Peyer's patch (tissue), 4 donors: ENCODE data around the gene GJD2. TPM values are rescaled to one million over a fixed set of nuclear protein-coding genes. Genes with fewer than 3 reads are reported as not detected.

Experiments used
- DNase-seq, 3 donors: peaks; one replicate each; pipeline ENCODE4 v3.0.0-alpha.2; 2017 to 2019
- H3K27ac ChIP-seq, 4 donors: fragments of 200-600 bp; sonication (generic); one replicate each; pipeline ENCODE4 v1.5.1; 2016 to 2019
- H3K27me3 ChIP-seq, 2 donors: fragments of 200-600 bp; sonication (generic); one replicate each; pipeline ENCODE4 v1.5.1; 2019
- H3K36me3 ChIP-seq, 3 donors: fragments of 200-600 bp; sonication (generic); one replicate each; pipeline ENCODE4 v1.5.1; 2016 to 2019
- H3K4me1 ChIP-seq, 4 donors: fragments of 200-600 bp; sonication (generic); one replicate each; pipeline ENCODE4 v1.5.1; 2016 to 2019
- H3K4me3 ChIP-seq, 4 donors: fragments of 200-600 bp; sonication (generic); 1 replicate in 3 of 4; 2 replicates in 1 of 4; pipeline ENCODE4 v1.5.1; 2016 to 2019; ENCODE audit warnings: mild to moderate bottlenecking in 1 of 4
- H3K9me3 ChIP-seq, 4 donors: fragments of 200-600 bp; sonication (generic); one replicate each; pipeline ENCODE4 v1.5.1; 2016 to 2019; ENCODE audit warnings: mild to moderate bottlenecking in 1 of 4
- POLR2A ChIP-seq, 2 donors: fragments of 450-650 bp; IDR thresholded peaks; one replicate each; pipeline ENCODE4 v1.5.1; 2017; ENCODE audit warnings: antibody characterized with exemption in 2 of 2, mild to moderate bottlenecking in 2 of 2, moderate library complexity in 2 of 2
- total RNA-seq, 4 donors: library from RNA; depleted of rRNA; stranded (reverse); fragments of >200 nt; gene quantifications; one replicate each; pipeline ENCODE4 v1.1.0, GENCODE V29; 2016
- TF ChIP-seq, protein P1 (sequence below), 6 experiments: fragments of 450-650 bp in 4 of 6; fragments of 200-600 bp in 2 of 6; sonication (generic) in 1 of 6; IDR thresholded peaks; one replicate each; pipeline ENCODE4 v1.5.1; 2017 to 2019; ENCODE audit warnings: antibody characterized with exemption in 6 of 6, mild to moderate bottlenecking in 3 of 6, moderate library complexity in 1 of 6

The GJD2 gene
- total RNA-seq, 4 donors from 2014 or later: not detected

- Histone ChIP-seq H3K27me3 (peaks cover 0 to 17% of the 10 kb centered on the region in 2 donors), H3K9me3 (no peaks in the 10 kb centered on the region), H3K4me1 (peaks cover 0 to 9% (median 0%) of the 10 kb centered on the region in 4 donors), H3K27ac (no peak overlapping the region), H3K36me3 (no peaks in the 10 kb centered on the region), H3K4me3 (no peak overlapping the region)
- no peak for TF ChIP-seq POLR2A (IDR thresholded peaks at IDR 0.05)
- TF ChIP-seq, protein P1, sequence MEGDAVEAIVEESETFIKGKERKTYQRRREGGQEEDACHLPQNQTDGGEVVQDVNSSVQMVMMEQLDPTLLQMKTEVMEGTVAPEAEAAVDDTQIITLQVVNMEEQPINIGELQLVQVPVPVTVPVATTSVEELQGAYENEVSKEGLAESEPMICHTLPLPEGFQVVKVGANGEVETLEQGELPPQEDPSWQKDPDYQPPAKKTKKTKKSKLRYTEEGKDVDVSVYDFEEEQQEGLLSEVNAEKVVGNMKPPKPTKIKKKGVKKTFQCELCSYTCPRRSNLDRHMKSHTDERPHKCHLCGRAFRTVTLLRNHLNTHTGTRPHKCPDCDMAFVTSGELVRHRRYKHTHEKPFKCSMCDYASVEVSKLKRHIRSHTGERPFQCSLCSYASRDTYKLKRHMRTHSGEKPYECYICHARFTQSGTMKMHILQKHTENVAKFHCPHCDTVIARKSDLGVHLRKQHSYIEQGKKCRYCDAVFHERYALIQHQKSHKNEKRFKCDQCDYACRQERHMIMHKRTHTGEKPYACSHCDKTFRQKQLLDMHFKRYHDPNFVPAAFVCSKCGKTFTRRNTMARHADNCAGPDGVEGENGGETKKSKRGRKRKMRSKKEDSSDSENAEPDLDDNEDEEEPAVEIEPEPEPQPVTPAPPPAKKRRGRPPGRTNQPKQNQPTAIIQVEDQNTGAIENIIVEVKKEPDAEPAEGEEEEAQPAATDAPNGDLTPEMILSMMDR (IDR thresholded peaks at IDR 0.05): no peak
- DNase-seq: no peak
These were observed 4.5 kb upstream of the GJD2 start for GRCh38 chr15:34759347-34759746.

- Histone ChIP-seq H3K27me3 (peaks cover 0 to 21% of the 10 kb centered on the region in 2 donors), H3K36me3 (no peaks in the 10 kb centered on the region), H3K27ac (no peak overlapping the region), H3K9me3 (no peaks in the 10 kb centered on the region), H3K4me3 (no peak overlapping the region), H3K4me1 (peaks cover 0 to 9% (median 0%) of the 10 kb centered on the region in 4 donors)
- TF ChIP-seq, protein P1 (IDR thresholded peaks at IDR 0.05): no peak
- TF ChIP-seq POLR2A (IDR thresholded peaks at IDR 0.05): no peak
- DNase-seq: no peak
These were observed 2.5 kb upstream of the GJD2 start for GRCh38 chr15:34757262-34757661.

- H3K27ac ChIP-seq: no peak overlapping the region
- no peak for DNase-seq
- peaks cover 0 to 9% (median 0%) of the 10 kb centered on the region in 4 donors for H3K4me1 ChIP-seq
- no peaks in the 10 kb centered on the region for H3K9me3 ChIP-seq
- TF ChIP-seq, protein P1 (IDR thresholded peaks at IDR 0.05): no peak
- TF ChIP-seq POLR2A (IDR thresholded peaks at IDR 0.05): no peak
- H3K4me3 ChIP-seq: no peak overlapping the region
- H3K27me3 ChIP-seq: peaks cover 0 to 21% of the 10 kb centered on the region in 2 donors
- H3K36me3 ChIP-seq: no peaks in the 10 kb centered on the region
These were observed 598 bp upstream of the GJD2 start for GRCh38 chr15:34755419-34755773.

GRCh38 chr15:34754171-34754601 lies 612 bp downstream of the GJD2 start:
- H3K27ac ChIP-seq: no peak overlapping the region
- DNase-seq: no peak
- H3K9me3 ChIP-seq: no peaks in the 10 kb centered on the region
- no peaks in the 10 kb centered on the region for H3K36me3 ChIP-seq
- TF ChIP-seq, protein P1 (IDR thresholded peaks at IDR 0.05): no peak
- TF ChIP-seq POLR2A (IDR thresholded peaks at IDR 0.05): no peak
- peaks cover 0 to 21% of the 10 kb centered on the region in 2 donors for H3K27me3 ChIP-seq
- peaks cover 0 to 9% (median 0%) of the 10 kb centered on the region in 4 donors for H3K4me1 ChIP-seq
- no peak overlapping the region for H3K4me3 ChIP-seq

DNA sequence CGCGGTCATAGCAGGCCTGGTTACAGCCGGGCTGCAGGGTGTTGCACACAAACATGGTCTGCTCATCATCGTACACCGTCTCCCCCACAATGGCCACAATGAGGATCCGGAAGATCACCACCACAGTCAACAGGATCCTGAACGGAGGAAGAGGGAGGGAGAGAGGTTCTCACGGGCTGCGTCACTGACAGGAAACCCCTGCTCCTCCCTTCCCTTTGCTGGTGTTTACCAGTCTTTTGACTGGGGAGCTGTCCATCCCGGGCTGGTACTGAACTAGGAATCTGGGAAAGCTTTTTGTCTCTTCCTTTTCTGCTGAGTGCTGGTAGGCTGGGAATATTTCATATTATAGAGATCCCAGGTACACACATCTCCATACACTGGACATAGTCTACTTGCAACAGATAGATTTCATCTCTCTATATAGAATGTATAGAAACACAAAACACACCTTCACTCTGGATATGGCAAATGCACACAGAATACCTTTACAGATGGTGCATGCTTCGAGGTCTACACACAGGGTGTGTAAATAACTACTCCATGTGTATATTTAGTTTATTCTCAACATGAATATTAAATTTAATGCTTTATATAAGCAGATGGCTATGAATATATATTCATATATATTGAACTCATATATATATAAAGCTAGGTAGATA lies 1.4 kb downstream of the GJD2 start:
- no peak for DNase-seq

More for the DNA sequence above, 1.4 kb downstream of the GJD2 start:
- no peaks in the 10 kb centered on the region for H3K9me3 ChIP-seq
- H3K4me3 ChIP-seq: no peak overlapping the region
- H3K27me3 ChIP-seq: peaks cover 0 to 21% of the 10 kb centered on the region in 2 donors
- no peaks in the 10 kb centered on the region for H3K36me3 ChIP-seq
- peaks cover 0 to 9% (median 0%) of the 10 kb centered on the region in 4 donors for H3K4me1 ChIP-seq
- no peak for TF ChIP-seq POLR2A (IDR thresholded peaks at IDR 0.05)
- TF ChIP-seq, protein P1 (IDR thresholded peaks at IDR 0.05): no peak
- H3K27ac ChIP-seq: no peak overlapping the region
